GM23338 (cell line): Measurements from ENCODE around the gene NPDC1.

Experiments used
- CTCF ChIP-seq, 2 experiments: fragments of 200-600 bp in 1 of 2; sonication (generic) in 1 of 2; conservative IDR thresholded peaks; 2 replicates each; pipeline versions ENCODE4 v1.5.1 to v1.6.1; 2016 to 2017; ENCODE audit warnings: antibody characterized with exemption in 2 of 2, low read depth in 2 of 2, mild to moderate bottlenecking in 2 of 2, moderate library complexity in 1 of 2
- ETS1 ChIP-seq: IDR thresholded peaks from 2 replicates; pipeline ENCODE4 v1.6.1; 2016; ENCODE audit warnings: antibody characterized with exemption
- NANOG ChIP-seq: IDR thresholded peaks from 2 replicates; pipeline ENCODE4 v1.6.1; 2016; ENCODE audit warnings: antibody characterized with exemption, borderline replicate concordance
- POLR2AphosphoS5 ChIP-seq: IDR thresholded peaks from 2 replicates; pipeline ENCODE4 v1.6.1; 2016; ENCODE audit warnings: antibody characterized with exemption, low read depth

DNA sequence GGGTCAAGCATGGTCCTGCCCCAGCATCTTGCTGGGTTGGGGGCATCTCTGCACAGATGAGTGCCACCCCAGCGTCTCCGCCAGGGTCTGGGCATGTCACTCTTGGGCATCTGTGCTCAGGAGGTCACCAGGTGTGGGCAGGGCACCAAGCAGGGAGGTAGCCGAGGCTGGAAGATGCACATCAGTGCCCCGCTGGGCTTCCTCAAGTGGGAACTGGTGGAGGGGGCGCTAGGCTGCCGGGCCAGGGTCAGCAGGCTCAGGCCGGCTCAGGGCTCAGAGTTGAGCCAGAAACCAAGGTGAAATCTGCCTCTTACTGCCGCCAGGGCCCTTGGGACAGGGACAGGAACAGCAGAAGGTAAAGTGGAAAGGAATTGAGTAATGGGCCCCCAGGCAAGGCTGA lies 10.0 kb downstream of the NPDC1 start:
- TF ChIP-seq CTCF (conservative IDR thresholded peaks at IDR 0.05; ENCODE audit: low read depth in 2 of 2) (no peak), POLR2AphosphoS5 (no peak), ETS1 (no peak), NANOG (no peak)
